Measurements from ENCODE around the gene KCTD2.

GRCh38 chr17:75033346-75034235 lies 13.4 kb upstream of the KCTD2 start:
- TF ChIP-seq POLR2A (IDR thresholded peaks at IDR 0.05): no peak
- no peak for TF ChIP-seq CTCF (IDR thresholded peaks at IDR 0.05)

Data from testis (tissue), 2 donors.